ENCODE measurements around the gene TREH.
"Not testable (repeated sequence)": the region's sequence is repeated elsewhere in the genome, so short reads cannot be mapped to it uniquely, and the experiment has no call there.

TREH gene

DNA sequence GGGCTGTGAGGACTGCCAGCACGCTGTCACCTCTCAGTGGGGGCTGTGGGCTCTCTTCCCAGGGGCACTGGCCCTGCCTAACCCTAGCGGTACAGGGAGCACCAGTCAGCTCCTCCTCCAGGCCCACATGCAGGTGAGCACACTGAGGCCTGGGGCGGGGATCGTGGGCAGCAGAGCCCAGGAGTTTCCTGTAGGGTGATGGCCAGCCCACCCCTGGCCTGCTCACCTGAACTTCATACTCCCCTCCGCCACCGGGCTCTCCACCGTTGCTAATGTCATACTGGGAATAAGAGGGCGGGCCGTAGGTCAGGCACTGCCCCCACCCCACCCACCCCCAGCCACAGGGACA, 10.0 kb upstream of the TREH start:
- DNase-seq (ENCODE audit: low read depth) = no peak
- TF ChIP-seq, protein P1, sequence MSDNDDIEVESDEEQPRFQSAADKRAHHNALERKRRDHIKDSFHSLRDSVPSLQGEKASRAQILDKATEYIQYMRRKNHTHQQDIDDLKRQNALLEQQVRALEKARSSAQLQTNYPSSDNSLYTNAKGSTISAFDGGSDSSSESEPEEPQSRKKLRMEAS (IDR thresholded peaks at IDR 0.05; ENCODE audit: low read depth, low read length) = no peak
- TF ChIP-seq, protein P2, sequence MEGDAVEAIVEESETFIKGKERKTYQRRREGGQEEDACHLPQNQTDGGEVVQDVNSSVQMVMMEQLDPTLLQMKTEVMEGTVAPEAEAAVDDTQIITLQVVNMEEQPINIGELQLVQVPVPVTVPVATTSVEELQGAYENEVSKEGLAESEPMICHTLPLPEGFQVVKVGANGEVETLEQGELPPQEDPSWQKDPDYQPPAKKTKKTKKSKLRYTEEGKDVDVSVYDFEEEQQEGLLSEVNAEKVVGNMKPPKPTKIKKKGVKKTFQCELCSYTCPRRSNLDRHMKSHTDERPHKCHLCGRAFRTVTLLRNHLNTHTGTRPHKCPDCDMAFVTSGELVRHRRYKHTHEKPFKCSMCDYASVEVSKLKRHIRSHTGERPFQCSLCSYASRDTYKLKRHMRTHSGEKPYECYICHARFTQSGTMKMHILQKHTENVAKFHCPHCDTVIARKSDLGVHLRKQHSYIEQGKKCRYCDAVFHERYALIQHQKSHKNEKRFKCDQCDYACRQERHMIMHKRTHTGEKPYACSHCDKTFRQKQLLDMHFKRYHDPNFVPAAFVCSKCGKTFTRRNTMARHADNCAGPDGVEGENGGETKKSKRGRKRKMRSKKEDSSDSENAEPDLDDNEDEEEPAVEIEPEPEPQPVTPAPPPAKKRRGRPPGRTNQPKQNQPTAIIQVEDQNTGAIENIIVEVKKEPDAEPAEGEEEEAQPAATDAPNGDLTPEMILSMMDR (IDR thresholded peaks at IDR 0.05; ENCODE audit: low read depth, low read length) = no peak
- TF ChIP-seq MYC (IDR thresholded peaks at IDR 0.05; ENCODE audit: low read depth, low read length) = no peak
- TF ChIP-seq POLR2A (IDR thresholded peaks at IDR 0.05; ENCODE audit: extremely low read depth, insufficient read length) = no peak
- H3K4me3 ChIP-seq (ENCODE audit: low read depth, low read length) = no peak overlapping the region

DNA sequence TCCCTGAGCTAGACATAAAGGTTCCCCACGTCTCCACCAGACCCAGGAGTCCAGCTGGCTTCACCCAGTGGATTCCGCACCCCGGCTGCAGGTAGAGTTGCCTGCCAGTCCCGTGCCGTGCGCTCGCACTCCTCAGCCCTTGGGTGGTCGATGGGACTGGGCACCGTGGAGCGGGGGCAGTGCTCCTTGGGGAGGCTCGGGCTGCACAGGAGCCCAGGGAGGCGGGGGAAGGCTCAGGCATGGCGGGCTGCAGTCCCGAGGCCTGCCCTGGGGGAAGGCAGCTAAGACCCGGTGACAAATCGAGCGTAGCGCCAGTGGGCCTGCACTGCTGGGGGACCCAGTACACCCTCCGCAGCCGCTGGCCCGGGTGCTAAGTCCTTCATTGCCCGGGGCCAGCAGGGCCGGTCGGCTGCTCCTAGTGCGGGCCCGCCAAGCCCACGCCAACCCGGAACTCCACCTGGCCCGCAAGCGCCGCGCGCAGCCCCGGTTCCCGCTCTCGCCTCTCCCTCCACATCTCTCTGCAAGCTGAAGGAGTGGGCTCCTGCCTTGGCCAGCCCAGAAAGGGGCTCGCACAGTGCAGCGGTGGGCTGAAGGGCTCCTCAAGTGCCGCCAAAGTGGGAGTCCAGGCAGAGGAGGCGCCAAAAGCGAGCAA, 9.5 kb upstream of the TREH start:
- no peak for DNase-seq (ENCODE audit: low read depth)
- TF ChIP-seq POLR2A (IDR thresholded peaks at IDR 0.05; ENCODE audit: extremely low read depth, insufficient read length) (no peak), MYC (IDR thresholded peaks at IDR 0.05; ENCODE audit: low read depth, low read length) (no peak)
- TF ChIP-seq, protein P2 (IDR thresholded peaks at IDR 0.05; ENCODE audit: low read depth, low read length) = no peak
- TF ChIP-seq, protein P1 (IDR thresholded peaks at IDR 0.05; ENCODE audit: low read depth, low read length) = no peak
- H3K4me3 ChIP-seq (ENCODE audit: low read depth, low read length) = no peak overlapping the region

DNA sequence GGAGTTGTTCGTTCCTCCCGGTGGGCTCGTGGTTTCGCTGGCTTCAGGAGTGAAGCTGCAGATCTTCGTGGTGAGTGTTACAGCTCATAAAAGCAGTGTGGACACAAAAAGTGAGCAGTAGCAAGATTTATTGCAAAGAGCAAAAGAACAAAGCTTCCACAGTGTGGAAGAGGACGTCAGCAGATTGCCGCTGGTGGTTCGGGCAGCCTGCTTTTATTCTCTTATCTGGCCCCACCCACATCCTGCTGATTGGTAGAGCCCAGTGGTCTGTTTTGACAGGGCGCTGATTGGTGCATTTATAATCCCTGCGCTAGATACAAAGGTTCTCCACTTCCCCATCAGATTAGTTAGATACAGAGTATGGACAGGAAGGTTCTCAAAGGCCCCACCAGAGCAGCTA, 8.9 kb upstream of the TREH start:
- not testable (repeated sequence) for DNase-seq (ENCODE audit: low read depth); H3K4me3 ChIP-seq (ENCODE audit: low read depth, low read length)

DNA sequence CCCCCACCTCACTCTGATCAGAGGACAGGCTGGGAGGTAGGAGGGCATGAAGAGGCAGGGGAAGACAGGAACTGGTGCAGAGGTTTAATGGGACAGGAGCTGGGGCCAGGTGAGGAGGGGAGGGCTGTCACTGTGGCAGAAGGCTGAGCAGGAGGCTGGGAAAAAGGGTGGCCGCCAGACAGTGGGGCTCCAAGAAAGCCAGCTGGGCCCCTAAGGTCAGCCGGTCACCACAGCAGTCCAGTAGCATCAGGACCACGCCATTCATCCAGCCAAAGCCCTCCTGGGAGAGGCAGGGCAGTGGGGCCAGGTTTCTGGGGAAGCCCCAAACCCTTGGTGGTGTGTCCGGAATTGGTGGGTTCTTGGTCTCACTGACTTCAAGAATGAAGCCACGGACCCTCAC, 8.5 kb upstream of the TREH start:
- H3K4me3 ChIP-seq (ENCODE audit: low read depth, low read length) = no peak overlapping the region
- TF ChIP-seq, protein P2 (IDR thresholded peaks at IDR 0.05; ENCODE audit: low read depth, low read length) = no peak
- TF ChIP-seq, protein P1 (IDR thresholded peaks at IDR 0.05; ENCODE audit: low read depth, low read length) = no peak
- TF ChIP-seq POLR2A (IDR thresholded peaks at IDR 0.05; ENCODE audit: extremely low read depth, insufficient read length) = no peak
- TF ChIP-seq MYC (IDR thresholded peaks at IDR 0.05; ENCODE audit: low read depth, low read length) = no peak
- DNase-seq (ENCODE audit: low read depth) = no peak

DNA sequence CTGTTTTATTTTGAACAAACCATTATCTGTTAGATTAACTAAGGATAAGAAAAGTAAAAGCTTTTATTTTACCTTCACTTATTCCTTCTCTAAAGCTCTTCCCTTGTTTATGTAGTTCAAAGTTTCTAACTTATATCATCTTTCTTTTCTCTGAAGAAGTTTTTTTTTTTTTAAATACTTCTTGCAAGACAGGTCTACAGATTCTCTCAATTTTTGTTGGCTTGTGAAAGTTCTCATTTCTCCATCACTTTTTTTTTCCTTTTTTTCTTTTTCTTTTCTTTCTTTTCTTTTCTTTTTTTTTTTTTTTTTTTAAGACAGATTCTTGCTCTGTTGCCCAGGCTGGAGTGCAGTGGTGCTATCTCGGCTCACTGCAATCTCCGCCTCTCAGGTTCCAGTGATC, 4.7 kb upstream of the TREH start:
- no peak overlapping the region for H3K4me3 ChIP-seq (ENCODE audit: low read depth, low read length)
- TF ChIP-seq, protein P2 (IDR thresholded peaks at IDR 0.05; ENCODE audit: low read depth, low read length) = no peak
- TF ChIP-seq, protein P1 (IDR thresholded peaks at IDR 0.05; ENCODE audit: low read depth, low read length) = no peak
- TF ChIP-seq POLR2A (IDR thresholded peaks at IDR 0.05; ENCODE audit: extremely low read depth, insufficient read length) (no peak), MYC (IDR thresholded peaks at IDR 0.05; ENCODE audit: low read depth, low read length) (no peak)
- no peak for DNase-seq (ENCODE audit: low read depth)

DNA sequence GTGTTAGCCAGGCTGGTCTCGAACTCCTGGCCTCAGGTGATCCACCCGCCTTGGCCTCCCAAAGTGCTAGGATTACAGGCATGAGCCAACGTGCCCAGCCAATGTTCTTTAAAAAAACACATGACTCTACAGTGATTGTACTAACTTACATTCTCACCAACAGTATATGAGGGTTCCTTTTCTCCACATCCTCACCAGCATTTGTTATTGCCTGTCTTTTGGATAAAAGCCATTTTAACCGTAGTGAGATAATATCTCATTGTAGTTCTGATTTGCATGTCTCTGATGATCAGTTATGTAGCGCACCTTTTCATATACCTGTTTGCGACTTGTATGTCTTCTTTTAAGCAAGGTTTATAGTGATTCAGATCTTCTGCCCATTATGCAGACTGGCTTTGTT, 3.5 kb upstream of the TREH start:
- H3K4me3 ChIP-seq (ENCODE audit: low read depth, low read length); DNase-seq (ENCODE audit: low read depth): not testable (repeated sequence)

DNA sequence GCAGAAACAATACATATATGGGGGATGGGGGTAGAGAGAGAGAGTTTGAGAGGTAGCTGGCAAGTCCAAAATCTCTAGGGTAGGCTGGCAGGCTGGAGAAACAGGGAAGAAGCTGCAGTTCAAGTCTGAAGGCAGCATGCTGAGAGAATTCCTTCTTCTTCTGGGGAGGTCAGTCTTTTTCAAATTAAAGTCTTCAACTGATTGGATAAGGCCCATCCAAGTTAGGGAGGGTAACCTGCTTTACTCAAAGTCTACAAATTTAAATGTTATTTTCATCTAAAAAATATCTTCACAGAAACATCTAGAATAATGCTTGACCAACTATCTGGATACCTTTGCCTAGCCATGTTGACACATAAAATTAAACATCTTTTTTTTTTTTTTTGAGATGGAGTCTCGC, 2.9 kb upstream of the TREH start:
- no peak for DNase-seq (ENCODE audit: low read depth)
- H3K4me3 ChIP-seq (ENCODE audit: low read depth, low read length) = no peak overlapping the region
- no peak for TF ChIP-seq MYC (IDR thresholded peaks at IDR 0.05; ENCODE audit: low read depth, low read length)
- TF ChIP-seq, protein P2 (IDR thresholded peaks at IDR 0.05; ENCODE audit: low read depth, low read length) = no peak
- no peak for TF ChIP-seq POLR2A (IDR thresholded peaks at IDR 0.05; ENCODE audit: extremely low read depth, insufficient read length)
- TF ChIP-seq, protein P1 (IDR thresholded peaks at IDR 0.05; ENCODE audit: low read depth, low read length) = no peak

DNA sequence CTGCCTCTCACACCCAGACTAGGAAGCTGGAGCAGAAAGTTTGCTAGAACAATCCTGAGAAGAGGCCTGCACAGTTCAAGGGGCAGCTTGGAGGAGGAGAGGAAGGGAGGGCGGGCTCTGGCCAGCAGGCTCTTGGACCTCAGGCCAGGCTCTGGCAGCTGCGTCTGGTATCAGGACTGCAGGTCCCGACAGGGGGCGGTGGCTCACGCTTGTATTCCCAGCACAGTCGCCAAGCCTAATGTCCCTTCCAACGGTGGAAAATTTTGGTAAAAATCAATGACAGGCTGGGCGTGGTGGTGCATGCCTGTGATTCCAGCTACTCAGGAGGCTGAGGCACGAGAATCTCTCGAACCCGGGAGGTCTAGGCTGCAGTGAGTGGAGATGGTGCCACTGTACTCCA, 542 bp downstream of the TREH start:
- not testable (repeated sequence) for H3K4me3 ChIP-seq (ENCODE audit: low read depth, low read length); DNase-seq (ENCODE audit: low read depth)

Data from NB4 (cell line).